OCI-LY1 (cell line): ENCODE results near the gene TAS2R14.

Source experiments
- CTCF ChIP-seq: fragments of 200-600 bp; sonication (generic), shearing (Covaris generic); IDR thresholded peaks from 2 replicates; pipeline ENCODE4 v1.5.1; 2017; ENCODE audit warnings: mild to moderate bottlenecking, antibody characterized with exemption, low read length, moderate library complexity, mixed read lengths
- EZH2 ChIP-seq: fragments of 200-600 bp; sonication (generic), shearing (Covaris generic); IDR thresholded peaks from 2 replicates; pipeline ENCODE4 v1.8.0; 2017; ENCODE audit warnings: borderline replicate concordance, mixed run types, mild to moderate bottlenecking, antibody characterized with exemption, low read length, moderate library complexity, mixed read lengths

GRCh38 chr12:10959804-10960203 lies 20.7 kb upstream of the TAS2R14 start:
- TF ChIP-seq CTCF (no peak), EZH2 (no peak)
